Hematopoietic multipotent progenitor cell (in vitro differentiated cells): Measurements from ENCODE around the gene TRIO. TPM values are rescaled to one million over a fixed set of nuclear protein-coding genes. Genes with fewer than 3 reads are reported as not detected.
A peak's percentile ranks its signal among the peaks of the same experiment; 100 is the strongest.
"Not testable (repeated sequence)": the region's sequence is repeated elsewhere in the genome, so short reads cannot be mapped to it uniquely, and the experiment has no call there.

Source experiments
- DNase-seq, 3 donors: peaks; one replicate each; pipeline ENCODE4 v3.0.0-alpha.2; 2011 to 2015; ENCODE audit warnings: low read depth in 2 of 3, low spot score in 2 of 3
- total RNA-seq: library from RNA; depleted of rRNA; stranded (reverse); fragments of >200 nt; gene quantifications from one replicate; pipeline ENCODE4 v1.2.3, GENCODE V29; 2012

TRIO gene
- total RNA-seq, 1 donor = 69.2 TPM

- DNase-seq = peak in 2 of 3 donors; percentile 36 to 52
Measured at GRCh38 chr5:14202462-14202861, 59.3 kb downstream of the TRIO start.

DNA sequence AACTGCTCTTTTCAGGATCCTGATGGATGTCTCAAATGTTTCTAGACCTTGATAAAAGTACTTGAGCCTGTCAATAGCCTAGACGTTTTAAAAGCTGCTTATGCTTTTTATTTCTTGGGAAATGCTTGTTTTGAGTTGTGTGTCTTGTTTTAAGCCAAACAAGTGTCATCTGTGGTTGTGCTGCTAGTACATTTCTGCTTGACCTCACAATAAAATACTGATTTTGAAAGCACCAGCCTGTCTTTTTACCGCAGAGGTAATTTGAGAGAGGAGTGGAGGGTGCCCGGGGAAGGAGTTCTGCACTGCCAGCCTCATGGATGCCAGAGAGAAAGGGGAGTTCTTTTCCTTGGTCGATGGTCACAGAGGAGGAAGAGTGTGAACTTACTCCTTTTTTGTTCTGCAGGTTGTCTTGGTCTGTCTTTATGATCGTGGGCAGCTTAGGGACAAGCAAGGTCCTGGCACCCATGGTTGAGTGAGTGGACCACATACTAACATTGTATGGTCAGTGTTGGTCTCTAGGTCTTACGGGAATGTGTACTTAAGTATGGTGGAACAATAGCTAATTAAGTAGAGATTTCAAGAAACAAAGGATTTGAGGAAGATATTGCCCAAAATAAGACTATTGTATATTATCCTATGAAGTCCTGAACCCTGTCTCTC, 61.0 kb downstream of the TRIO start:
- no peak for DNase-seq

DNA sequence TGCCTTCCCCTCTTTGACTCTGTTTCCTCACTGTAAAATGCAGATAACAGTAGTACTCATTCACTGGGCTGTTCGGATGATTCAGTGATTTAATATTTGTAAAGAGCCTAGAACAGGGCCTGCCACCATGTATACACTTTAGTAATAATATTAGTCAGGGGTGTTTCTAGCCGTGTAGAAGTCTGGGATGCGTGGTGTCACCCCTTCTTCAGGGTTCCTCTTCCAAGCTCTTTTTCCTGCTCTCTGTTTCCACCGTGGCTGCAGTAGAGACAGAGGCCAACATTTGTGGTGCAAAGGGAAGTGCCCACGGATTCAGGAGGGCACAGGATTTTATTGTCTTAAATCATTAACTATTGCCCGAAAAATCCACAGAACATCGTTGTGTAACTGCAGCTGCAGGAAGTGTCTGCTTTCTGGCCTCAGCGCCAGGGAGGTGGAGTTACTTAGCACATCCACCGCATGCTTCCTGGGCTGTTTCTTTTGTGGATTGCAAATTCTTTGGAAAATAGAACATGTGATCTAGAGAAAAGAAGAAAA, 61.7 kb downstream of the TRIO start:
- peak in 2 of 3 donors; percentile 59 to 77 for DNase-seq

- no peak for DNase-seq
Measured at GRCh38 chr5:14206028-14206725, 63.0 kb downstream of the TRIO start.

DNA sequence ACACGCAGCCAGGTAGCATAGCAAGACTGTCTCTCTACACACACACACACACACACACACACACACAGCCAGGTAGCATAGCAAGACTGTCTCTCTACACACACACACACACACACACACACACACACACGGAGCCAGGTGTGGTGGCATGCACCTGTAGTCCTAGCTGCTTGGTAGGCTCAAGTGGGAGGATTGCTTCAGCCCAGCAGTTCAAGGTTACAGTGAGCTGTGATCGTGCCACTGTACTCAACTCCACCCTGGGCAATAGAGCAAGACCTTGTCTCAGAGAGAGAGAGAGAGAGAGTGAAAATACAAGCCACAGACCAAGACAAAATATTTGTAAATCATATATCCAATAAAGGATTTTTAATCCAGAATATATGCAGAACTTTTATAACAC, 64.3 kb downstream of the TRIO start:
- not testable (repeated sequence) for DNase-seq

GRCh38 chr5:14208071-14209021, 65.2 kb downstream of the TRIO start:
- DNase-seq = peak in 2 of 3 donors; percentile 40 to 59

- DNase-seq = no peak
Measured at GRCh38 chr5:14209222-14209822, 66.2 kb downstream of the TRIO start.

- no peak for DNase-seq
Measured at GRCh38 chr5:14209836-14210235, 66.7 kb downstream of the TRIO start.

GRCh38 chr5:14210729-14211128, 67.6 kb downstream of the TRIO start:
- DNase-seq = no peak

DNA sequence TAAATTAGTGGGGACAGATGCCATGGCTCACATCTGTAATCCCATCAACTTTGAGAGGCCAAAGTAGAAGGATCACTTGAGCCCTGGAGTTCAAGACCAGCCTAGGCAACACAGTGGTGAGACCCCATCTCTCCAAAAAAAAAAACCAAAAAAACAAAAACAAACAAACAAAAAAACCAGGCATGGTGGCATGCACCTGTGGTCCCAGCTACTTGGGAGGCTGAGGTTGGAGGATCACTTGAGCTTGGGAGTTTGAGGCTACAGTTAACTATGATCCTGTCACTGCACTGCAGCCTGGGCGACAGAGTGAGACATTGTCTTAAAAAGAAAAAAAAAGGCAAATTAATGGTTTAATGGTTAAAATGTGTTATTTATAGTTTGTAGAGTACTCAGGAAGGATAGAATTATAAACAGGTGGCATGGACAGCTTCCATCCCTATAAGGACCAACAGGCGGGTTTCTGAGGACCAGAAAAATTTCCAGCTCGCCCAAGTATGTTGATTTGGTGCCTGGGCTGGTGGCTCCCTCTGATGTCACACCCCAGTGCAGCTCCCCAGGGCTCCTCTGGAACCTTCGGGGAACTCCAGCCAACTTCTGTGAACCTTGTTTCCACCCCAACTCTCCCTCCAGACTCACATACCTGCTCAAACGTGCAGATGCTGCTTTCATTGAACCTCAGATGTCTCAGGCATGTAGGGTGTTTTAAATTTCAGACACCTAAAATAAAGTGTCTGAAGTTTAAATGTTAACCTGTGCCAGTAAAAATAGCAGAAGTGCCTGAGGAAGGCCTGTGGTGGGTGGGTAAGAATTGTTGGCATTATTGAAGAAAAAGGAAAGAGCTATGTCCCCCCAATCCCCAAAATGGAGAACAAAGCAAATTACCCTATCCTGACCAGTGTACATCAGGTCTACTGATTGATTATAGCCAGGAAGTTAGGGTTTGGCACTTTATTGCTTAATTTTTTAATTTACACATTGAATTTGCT, 69.0 kb downstream of the TRIO start:
- peak in 1 of 3 donors; percentile 68 for DNase-seq

- DNase-seq = no peak
Measured at GRCh38 chr5:14212838-14213237, 69.7 kb downstream of the TRIO start.

GRCh38 chr5:14213253-14213652, 70.1 kb downstream of the TRIO start:
- DNase-seq = no peak

- no peak for DNase-seq
Measured at GRCh38 chr5:14213813-14214585, 70.9 kb downstream of the TRIO start.

- no peak for DNase-seq
Measured at GRCh38 chr5:14215901-14216300, 72.8 kb downstream of the TRIO start.

DNA sequence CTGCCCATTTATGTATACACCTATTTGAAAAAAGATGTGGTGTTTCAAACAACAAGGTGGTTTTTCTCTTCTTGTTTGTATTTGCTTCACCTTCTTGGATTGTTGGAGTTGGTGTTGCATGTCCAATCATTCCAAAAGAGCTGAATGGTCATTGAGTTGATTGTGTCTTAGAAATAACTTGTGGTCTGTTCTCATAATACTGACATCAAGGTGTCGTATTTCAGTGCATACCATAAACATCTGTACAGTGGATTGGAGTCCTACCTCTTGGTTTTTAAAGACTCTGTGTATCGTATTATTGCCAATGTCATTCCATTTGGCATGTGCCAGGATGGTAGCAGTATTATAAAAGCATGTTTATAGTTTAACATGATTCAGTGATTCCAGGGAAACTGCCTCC, 73.2 kb downstream of the TRIO start:
- DNase-seq = no peak

DNA sequence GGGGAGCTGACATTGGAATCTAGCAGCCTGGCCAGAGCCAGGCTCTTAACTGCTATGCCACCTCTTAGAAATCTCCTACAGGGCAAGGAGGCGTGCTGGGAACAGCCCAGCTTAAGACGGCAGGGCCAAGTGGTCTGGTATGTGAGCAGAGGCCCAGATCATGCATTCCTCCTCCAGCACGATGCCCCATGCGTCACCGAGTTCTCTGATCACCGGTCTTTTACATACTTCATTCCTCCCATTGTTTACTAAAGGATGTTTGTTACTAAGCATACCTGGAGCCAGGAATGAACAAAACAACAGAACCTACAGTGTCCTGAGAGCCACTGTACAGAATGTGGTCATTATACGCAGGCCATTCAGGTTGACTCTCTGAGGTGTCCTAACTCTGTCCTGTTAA, 73.8 kb downstream of the TRIO start:
- DNase-seq = no peak

DNA sequence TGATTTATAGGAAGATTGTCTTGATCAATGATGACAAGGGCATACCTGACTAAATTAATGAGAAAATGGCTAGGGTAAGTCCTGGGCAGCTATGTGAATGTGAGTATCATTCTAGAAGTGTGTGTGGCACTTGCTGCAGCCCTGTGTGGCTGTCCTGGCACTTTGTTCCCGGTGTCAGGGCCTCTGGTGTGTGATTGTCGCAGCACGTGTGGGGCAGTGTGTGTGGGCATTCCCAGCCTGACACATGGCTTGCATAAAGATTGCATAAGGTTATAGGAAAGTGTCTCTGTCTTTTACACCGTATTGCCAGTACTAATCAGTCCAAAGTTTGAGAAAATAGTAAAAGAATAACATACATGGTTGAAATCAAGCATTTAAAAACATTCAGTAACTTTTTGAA, 74.4 kb downstream of the TRIO start:
- DNase-seq = no peak

DNA sequence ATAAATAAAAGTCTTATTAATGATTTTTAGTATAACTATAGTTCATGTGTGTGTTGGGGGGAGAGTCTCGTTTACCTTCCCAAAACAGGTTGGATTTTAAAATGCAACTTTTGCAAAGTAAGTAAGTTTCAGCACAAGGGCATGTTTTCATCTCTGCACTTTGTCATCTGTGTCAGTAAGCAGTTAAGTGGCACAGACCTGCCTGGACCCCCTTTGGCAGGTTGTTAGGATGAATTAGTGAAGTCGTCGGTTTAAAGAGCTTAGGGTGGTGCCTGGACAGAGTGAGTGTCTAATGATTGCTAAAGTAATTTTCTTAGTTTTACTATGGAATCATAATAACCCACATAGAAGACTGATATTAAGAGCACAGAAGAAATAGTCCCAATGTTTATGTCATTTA, 74.9 kb downstream of the TRIO start:
- DNase-seq = no peak

DNA sequence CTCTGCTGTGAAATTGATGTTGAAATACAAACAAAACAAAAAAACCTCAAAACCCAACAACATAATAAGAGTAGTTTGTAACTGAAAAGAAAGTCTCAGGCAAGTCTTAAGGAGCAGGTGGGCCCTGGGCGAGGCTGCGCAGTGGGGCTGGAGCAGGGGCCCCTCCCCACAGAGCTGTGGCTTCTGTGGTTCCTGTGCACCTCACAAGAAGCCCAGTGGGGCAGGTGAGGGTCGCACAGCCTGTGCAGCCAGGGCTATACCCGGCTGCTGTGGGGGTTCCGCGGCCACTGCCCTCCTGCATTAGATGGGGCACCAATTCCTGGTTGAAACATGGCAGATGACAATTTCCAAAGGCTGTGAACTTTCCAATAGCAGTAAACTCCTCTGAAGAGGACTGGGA, 75.3 kb downstream of the TRIO start:
- DNase-seq = no peak
